SU-DHL-6 (cell line): ENCODE data around the gene SLC39A11.

Source experiments
- CTCF ChIP-seq: fragments of 200-600 bp; sonication (generic); IDR thresholded peaks from one replicate; pipeline ENCODE4 v1.5.1; 2017; ENCODE audit warnings: antibody characterized with exemption, mild to moderate bottlenecking, low read length, moderate library complexity; ENCODE audit not compliant: insufficient read depth, poor library complexity, severe bottlenecking
- EZH2phosphoT487 ChIP-seq: fragments of 200-600 bp; sonication (generic), shearing (Covaris generic); conservative IDR thresholded peaks from 2 replicates; pipeline ENCODE4 v1.6.1; 2018; ENCODE audit warnings: mild to moderate bottlenecking, antibody characterized with exemption, low read length, moderate library complexity, mixed read lengths

- no peak for TF ChIP-seq CTCF
- no peak for TF ChIP-seq EZH2phosphoT487
Observed at GRCh38 chr17:72775237-72775636, 317.3 kb downstream of the SLC39A11 start.
